K562 (cell line): ENCODE measurements around the gene CD151. TPM values are rescaled to one million over a fixed set of nuclear protein-coding genes. Genes with fewer than 3 reads are reported as not detected.

Experiments
- FOXM1 ChIP-seq, 2 experiments: fragments of 450-650 bp in 1 of 2; sonication (generic) in 1 of 2; formaldehyde crosslinking in 1 of 2; IDR thresholded peaks; 2 replicates each; pipeline versions ENCODE4 v1.6.1 to v1.9.0; 2017 to 2022; ENCODE audit warnings: low read depth in 2 of 2, mild to moderate bottlenecking in 2 of 2, missing genetic modification reagents in 1 of 2, moderate library complexity in 1 of 2
- PPARD ChIP-seq: fragments of 250-450 bp; sonication (Bioruptor Pico); IDR thresholded peaks from 2 replicates; pipeline ENCODE4 v1.8.0; 2022; ENCODE audit warnings: inconsistent platforms, mild to moderate bottlenecking, moderate library complexity
- polyA plus RNA-seq, 8 experiments: library from polyadenylated mRNA; depleted of rRNA in 4 of 8; stranded (reverse) in 5 of 8; unstranded in 3 of 8; fragments of >200 nt; fragmentation: Nextera tagmentation in 2 of 8; fragmentation: Illumina TruSeq in 1 of 8; extraction: Ambion mirVana in 2 of 8; extraction: Trizol in 1 of 8; gene quantifications; 2 replicates each; pipeline versions ENCODE4 v1.2.1 to v1.2.3, GENCODE V29; 2011 to 2014; ENCODE audit warnings: inconsistent platforms in 1 of 8, missing spikeins in 1 of 8
- total RNA-seq, 7 experiments: library from RNA; depleted of rRNA in 6 of 7; stranded (reverse); fragments of >200 nt in 6 of 7; fragmentation: Illumina TruSeq in 2 of 7; extraction: Trizol in 2 of 7; gene quantifications; 2 replicates each; pipeline versions ENCODE4 v1.2.1 to v1.2.3, GENCODE V29; 2011 to 2021; ENCODE audit warnings: low replicate concordance in 1 of 7
- TF ChIP-seq, protein P1 (sequence below): fragments of 450-650 bp; IDR thresholded peaks from 2 replicates; pipeline ENCODE4 v1.6.1; 2014; ENCODE audit warnings: low read depth, mild to moderate bottlenecking, moderate library complexity, borderline replicate concordance
- TF ChIP-seq, protein P2 (sequence below): sonication (generic); formaldehyde crosslinking; IDR thresholded peaks from 2 replicates; pipeline ENCODE4 v1.8.0; 2022; ENCODE audit warnings: missing genetic modification reagents, mild to moderate bottlenecking, moderate library complexity, borderline replicate concordance
- TF ChIP-seq, protein P3 (sequence below): sonication (generic); formaldehyde crosslinking; IDR thresholded peaks from 2 replicates; pipeline ENCODE4 v1.8.0; 2022; ENCODE audit warnings: missing genetic modification reagents, mild to moderate bottlenecking, borderline replicate concordance
- TF ChIP-seq, protein P4 (sequence below): fragments of 450-650 bp; IDR thresholded peaks from 2 replicates; pipeline ENCODE4 v1.6.1; 2016; ENCODE audit warnings: mild to moderate bottlenecking
- TF ChIP-seq, protein P5 (sequence below): fragments of 250-450 bp; sonication (Bioruptor Pico); IDR thresholded peaks from 2 replicates; pipeline ENCODE4 v1.5.0; 2020; ENCODE audit warnings: mild to moderate bottlenecking
- TF ChIP-seq, protein P6 (sequence below): IDR thresholded peaks from 2 replicates; pipeline ENCODE4 v1.6.1; 2011; ENCODE audit warnings: borderline replicate concordance, low read depth, mild to moderate bottlenecking, moderate library complexity, low read length; ENCODE audit not compliant: insufficient read depth, poor library complexity, severe bottlenecking
- TF ChIP-seq, protein P7 (sequence below), 3 experiments: fragments of 200-800 bp in 1 of 3; fragments of 250-450 bp in 1 of 3; fragments of 450-650 bp in 1 of 3; sonication (Bioruptor Pico) in 1 of 3; sonication (Bioruptor generic) in 1 of 3; formaldehyde crosslinking in 1 of 3; IDR thresholded peaks; 2 replicates each; pipeline versions ENCODE4 v1.6.1 to v1.8.0; 2016 to 2022; ENCODE audit warnings: mild to moderate bottlenecking in 2 of 3, missing genetic modification characterization in 2 of 3, missing compliant biosample characterization in 1 of 3, moderate library complexity in 1 of 3

CD151 gene
- total and polyA plus RNA-seq, 9 of the 15 experiments (the other 6 are each of a cell fraction or from before 2014, with no cell fraction given), result 2.3 to 187 (median 140) TPM

DNA sequence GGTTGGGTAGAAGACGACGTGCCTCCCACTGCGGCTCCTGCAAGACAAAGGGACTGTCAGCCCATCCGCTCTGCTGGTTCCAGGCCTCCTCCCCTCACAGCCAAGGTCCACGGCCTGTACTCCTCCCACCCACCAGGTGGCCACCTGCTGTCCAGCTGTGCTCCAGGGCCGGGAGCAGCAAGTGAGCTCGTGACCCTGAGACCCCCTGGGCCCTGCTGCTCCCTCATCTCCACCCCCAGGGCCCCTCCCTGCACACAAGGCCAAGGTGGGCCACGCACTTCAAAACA, 37.3 kb downstream of the CD151 start (continued):
- TF ChIP-seq, protein P1, sequence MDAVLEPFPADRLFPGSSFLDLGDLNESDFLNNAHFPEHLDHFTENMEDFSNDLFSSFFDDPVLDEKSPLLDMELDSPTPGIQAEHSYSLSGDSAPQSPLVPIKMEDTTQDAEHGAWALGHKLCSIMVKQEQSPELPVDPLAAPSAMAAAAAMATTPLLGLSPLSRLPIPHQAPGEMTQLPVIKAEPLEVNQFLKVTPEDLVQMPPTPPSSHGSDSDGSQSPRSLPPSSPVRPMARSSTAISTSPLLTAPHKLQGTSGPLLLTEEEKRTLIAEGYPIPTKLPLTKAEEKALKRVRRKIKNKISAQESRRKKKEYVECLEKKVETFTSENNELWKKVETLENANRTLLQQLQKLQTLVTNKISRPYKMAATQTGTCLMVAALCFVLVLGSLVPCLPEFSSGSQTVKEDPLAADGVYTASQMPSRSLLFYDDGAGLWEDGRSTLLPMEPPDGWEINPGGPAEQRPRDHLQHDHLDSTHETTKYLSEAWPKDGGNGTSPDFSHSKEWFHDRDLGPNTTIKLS, result no peak
- TF ChIP-seq, protein P2, sequence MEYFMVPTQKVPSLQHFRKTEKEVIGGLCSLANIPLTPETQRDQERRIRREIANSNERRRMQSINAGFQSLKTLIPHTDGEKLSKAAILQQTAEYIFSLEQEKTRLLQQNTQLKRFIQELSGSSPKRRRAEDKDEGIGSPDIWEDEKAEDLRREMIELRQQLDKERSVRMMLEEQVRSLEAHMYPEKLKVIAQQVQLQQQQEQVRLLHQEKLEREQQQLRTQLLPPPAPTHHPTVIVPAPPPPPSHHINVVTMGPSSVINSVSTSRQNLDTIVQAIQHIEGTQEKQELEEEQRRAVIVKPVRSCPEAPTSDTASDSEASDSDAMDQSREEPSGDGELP (CRISPR knock-in tag), result peak; percentile 50; the same call in 1 of the 2 replicates
- TF ChIP-seq, protein P3, sequence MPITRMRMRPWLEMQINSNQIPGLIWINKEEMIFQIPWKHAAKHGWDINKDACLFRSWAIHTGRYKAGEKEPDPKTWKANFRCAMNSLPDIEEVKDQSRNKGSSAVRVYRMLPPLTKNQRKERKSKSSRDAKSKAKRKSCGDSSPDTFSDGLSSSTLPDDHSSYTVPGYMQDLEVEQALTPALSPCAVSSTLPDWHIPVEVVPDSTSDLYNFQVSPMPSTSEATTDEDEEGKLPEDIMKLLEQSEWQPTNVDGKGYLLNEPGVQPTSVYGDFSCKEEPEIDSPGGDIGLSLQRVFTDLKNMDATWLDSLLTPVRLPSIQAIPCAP (CRISPR knock-in tag), result no peak
- TF ChIP-seq, protein P4, sequence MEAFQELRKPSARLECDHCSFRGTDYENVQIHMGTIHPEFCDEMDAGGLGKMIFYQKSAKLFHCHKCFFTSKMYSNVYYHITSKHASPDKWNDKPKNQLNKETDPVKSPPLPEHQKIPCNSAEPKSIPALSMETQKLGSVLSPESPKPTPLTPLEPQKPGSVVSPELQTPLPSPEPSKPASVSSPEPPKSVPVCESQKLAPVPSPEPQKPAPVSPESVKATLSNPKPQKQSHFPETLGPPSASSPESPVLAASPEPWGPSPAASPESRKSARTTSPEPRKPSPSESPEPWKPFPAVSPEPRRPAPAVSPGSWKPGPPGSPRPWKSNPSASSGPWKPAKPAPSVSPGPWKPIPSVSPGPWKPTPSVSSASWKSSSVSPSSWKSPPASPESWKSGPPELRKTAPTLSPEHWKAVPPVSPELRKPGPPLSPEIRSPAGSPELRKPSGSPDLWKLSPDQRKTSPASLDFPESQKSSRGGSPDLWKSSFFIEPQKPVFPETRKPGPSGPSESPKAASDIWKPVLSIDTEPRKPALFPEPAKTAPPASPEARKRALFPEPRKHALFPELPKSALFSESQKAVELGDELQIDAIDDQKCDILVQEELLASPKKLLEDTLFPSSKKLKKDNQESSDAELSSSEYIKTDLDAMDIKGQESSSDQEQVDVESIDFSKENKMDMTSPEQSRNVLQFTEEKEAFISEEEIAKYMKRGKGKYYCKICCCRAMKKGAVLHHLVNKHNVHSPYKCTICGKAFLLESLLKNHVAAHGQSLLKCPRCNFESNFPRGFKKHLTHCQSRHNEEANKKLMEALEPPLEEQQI, result no peak
- TF ChIP-seq, protein P5, sequence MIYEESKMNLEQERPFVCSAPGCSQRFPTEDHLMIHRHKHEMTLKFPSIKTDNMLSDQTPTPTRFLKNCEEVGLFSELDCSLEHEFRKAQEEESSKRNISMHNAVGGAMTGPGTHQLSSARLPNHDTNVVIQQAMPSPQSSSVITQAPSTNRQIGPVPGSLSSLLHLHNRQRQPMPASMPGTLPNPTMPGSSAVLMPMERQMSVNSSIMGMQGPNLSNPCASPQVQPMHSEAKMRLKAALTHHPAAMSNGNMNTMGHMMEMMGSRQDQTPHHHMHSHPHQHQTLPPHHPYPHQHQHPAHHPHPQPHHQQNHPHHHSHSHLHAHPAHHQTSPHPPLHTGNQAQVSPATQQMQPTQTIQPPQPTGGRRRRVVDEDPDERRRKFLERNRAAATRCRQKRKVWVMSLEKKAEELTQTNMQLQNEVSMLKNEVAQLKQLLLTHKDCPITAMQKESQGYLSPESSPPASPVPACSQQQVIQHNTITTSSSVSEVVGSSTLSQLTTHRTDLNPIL (CRISPR knock-in tag), result no peak
- no peak for TF ChIP-seq FOXM1 (IDR thresholded peaks at IDR 0.05; ENCODE audit: low read depth)
- TF ChIP-seq FOXM1 (CRISPR knock-in tag; IDR thresholded peaks at IDR 0.05; ENCODE audit: low read depth), result no peak
- TF ChIP-seq, protein P6, sequence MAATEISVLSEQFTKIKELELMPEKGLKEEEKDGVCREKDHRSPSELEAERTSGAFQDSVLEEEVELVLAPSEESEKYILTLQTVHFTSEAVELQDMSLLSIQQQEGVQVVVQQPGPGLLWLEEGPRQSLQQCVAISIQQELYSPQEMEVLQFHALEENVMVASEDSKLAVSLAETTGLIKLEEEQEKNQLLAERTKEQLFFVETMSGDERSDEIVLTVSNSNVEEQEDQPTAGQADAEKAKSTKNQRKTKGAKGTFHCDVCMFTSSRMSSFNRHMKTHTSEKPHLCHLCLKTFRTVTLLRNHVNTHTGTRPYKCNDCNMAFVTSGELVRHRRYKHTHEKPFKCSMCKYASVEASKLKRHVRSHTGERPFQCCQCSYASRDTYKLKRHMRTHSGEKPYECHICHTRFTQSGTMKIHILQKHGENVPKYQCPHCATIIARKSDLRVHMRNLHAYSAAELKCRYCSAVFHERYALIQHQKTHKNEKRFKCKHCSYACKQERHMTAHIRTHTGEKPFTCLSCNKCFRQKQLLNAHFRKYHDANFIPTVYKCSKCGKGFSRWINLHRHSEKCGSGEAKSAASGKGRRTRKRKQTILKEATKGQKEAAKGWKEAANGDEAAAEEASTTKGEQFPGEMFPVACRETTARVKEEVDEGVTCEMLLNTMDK, result peak; percentile 44
- TF ChIP-seq, protein P7, sequence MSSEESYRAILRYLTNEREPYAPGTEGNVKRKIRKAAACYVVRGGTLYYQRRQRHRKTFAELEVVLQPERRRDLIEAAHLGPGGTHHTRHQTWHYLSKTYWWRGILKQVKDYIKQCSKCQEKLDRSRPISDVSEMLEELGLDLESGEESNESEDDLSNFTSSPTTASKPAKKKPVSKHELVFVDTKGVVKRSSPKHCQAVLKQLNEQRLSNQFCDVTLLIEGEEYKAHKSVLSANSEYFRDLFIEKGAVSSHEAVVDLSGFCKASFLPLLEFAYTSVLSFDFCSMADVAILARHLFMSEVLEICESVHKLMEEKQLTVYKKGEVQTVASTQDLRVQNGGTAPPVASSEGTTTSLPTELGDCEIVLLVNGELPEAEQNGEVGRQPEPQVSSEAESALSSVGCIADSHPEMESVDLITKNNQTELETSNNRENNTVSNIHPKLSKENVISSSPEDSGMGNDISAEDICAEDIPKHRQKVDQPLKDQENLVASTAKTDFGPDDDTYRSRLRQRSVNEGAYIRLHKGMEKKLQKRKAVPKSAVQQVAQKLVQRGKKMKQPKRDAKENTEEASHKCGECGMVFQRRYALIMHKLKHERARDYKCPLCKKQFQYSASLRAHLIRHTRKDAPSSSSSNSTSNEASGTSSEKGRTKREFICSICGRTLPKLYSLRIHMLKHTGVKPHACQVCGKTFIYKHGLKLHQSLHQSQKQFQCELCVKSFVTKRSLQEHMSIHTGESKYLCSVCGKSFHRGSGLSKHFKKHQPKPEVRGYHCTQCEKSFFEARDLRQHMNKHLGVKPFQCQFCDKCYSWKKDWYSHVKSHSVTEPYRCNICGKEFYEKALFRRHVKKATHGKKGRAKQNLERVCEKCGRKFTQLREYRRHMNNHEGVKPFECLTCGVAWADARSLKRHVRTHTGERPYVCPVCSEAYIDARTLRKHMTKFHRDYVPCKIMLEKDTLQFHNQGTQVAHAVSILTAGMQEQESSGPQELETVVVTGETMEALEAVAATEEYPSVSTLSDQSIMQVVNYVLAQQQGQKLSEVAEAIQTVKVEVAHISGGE (CRISPR knock-in tag; IDR thresholded peaks at IDR 0.05), result no peak
- no peak for TF ChIP-seq PPARD (CRISPR knock-in tag)
